Measurements from ENCODE around the gene COTL1.
A peak's percentile ranks its signal among the peaks of the same experiment; 100 is the strongest.

Gene COTL1

GRCh38 chr16:84547546-84548061 lies 70.3 kb downstream of the COTL1 start:
- no peak for DNase-seq

- no peak for DNase-seq
Measured at GRCh38 chr16:84546669-84547545, 71.0 kb downstream of the COTL1 start.

GRCh38 chr16:84545114-84545737 lies 72.7 kb downstream of the COTL1 start:
- DNase-seq: no peak

GRCh38 chr16:84544031-84544773 lies 73.7 kb downstream of the COTL1 start:
- DNase-seq: peak; percentile 61

- DNase-seq: no peak
Measured at GRCh38 chr16:84543253-84543652, 74.6 kb downstream of the COTL1 start.

- DNase-seq: no peak
Measured at GRCh38 chr16:84541999-84542817, 75.7 kb downstream of the COTL1 start.

- no peak for DNase-seq
Measured at GRCh38 chr16:84540194-84540593, 77.7 kb downstream of the COTL1 start.

GRCh38 chr16:84538222-84538840 lies 79.5 kb downstream of the COTL1 start:
- DNase-seq: no peak

GRCh38 chr16:84537491-84538151 lies 80.3 kb downstream of the COTL1 start:
- no peak for DNase-seq

GRCh38 chr16:84535851-84536250 lies 82.0 kb downstream of the COTL1 start:
- DNase-seq: no peak

GRCh38 chr16:84535408-84535807 lies 82.5 kb downstream of the COTL1 start:
- DNase-seq: no peak

- no peak for DNase-seq
Measured at GRCh38 chr16:84534815-84535214, 83.1 kb downstream of the COTL1 start.

- no peak for DNase-seq
Measured at GRCh38 chr16:84532855-84533486, 84.9 kb downstream of the COTL1 start.

GRCh38 chr16:84532291-84532724 lies 85.6 kb downstream of the COTL1 start:
- no peak for DNase-seq

GRCh38 chr16:84531671-84532111 lies 86.2 kb downstream of the COTL1 start:
- DNase-seq: no peak

- no peak for DNase-seq
Measured at GRCh38 chr16:84530590-84530989, 87.3 kb downstream of the COTL1 start.

- no peak for DNase-seq
Measured at GRCh38 chr16:84529607-84530006, 88.3 kb downstream of the COTL1 start.

- no peak for DNase-seq
Measured at GRCh38 chr16:84528322-84528721, 89.6 kb downstream of the COTL1 start.

GRCh38 chr16:84527532-84528269 lies 90.2 kb downstream of the COTL1 start:
- no peak for DNase-seq
